ENCODE results near the gene ZNF775. TPM values are rescaled to one million over a fixed set of nuclear protein-coding genes. Genes with fewer than 3 reads are reported as not detected.

ZNF775 gene
- total RNA-seq, 2 experiments from 2014 or later = 3.7 to 4.0 TPM

GRCh38 chr7:150404172-150404804 is 25.2 kb downstream of the ZNF775 start:
- peak overlapping the region; percentile 87 for H3K27ac Mint-ChIP-seq
- DNase-seq = no peak
- no peaks in the 10 kb centered on the region for H3K9me3 Mint-ChIP-seq
- H3K36me3 Mint-ChIP-seq = peaks cover 6% of the 10 kb centered on the region
- H3K4me3 Mint-ChIP-seq = peak overlapping the region; percentile 84
- H3K4me1 Mint-ChIP-seq = peaks cover 60% of the 10 kb centered on the region
- H3K27me3 Mint-ChIP-seq = no peaks in the 10 kb centered on the region

DNA sequence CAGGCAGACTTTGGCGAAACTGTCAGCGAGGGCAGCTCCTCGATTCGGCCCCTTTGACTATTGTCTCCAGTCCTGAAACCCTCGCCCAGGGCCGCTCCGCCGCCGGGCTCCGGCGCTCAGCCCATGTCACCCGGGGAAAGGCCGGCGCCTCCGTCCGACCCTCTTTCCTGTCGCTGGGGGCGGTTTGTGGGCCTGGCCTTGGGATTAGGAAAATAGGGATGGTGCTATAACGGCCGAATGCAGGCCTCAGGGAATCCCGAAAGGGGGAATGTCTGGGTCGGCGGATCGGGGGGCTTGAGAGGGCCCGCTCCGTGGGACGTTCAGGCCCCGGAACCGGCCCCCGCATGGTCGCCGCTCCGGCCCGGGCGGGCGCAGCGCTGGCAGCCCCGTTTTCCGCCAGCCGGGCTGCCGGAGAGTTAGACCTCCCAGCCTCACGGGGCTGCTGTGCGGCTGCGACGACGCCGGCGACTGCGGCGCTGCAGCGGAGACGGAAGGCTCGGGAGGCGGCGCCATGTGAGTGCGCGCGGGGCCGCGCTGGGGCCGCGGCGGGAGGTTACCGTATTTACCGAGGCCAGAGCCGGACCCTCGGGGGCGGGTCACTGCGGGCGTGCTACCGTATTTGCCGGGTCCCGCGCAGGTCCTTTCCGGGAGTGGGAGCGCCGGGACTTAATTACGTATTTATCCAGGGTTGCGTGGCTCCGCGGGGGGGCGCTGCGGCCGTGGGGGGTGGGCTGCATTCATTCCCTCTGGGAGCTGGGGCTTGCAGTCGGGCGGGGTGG is 25.9 kb downstream of the ZNF775 start:
- Mint-ChIP-seq H3K27me3 (no peaks in the 10 kb centered on the region), H3K4me1 (peaks cover 60% of the 10 kb centered on the region), H3K27ac (peak overlapping the region; percentile 90), H3K9me3 (no peaks in the 10 kb centered on the region), H3K4me3 (peak overlapping the region; percentile 84), H3K36me3 (peaks cover 6% of the 10 kb centered on the region)
- peak; percentile 85 for DNase-seq

GRCh38 chr7:150405584-150406311 is 26.6 kb downstream of the ZNF775 start:
- peak; percentile 44 for DNase-seq
- Mint-ChIP-seq H3K27me3 (no peaks in the 10 kb centered on the region), H3K9me3 (no peaks in the 10 kb centered on the region), H3K36me3 (peaks cover 6% of the 10 kb centered on the region), H3K4me1 (peaks cover 54% of the 10 kb centered on the region), H3K27ac (peak overlapping the region; percentile 90), H3K4me3 (peak overlapping the region; percentile 84)

DNA sequence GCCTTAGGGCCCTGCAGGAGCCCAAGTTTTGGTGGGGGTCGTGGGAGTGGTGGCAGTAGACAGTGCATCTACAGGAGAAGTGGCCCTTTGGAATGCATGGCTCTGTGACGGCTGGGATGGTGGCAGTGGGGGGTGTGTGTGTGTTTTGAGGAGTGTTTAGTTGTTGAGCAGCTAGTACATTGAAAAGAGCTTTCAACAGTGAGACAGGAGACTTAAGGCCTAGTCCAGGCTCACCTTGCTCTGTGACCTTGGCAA is 27.1 kb downstream of the ZNF775 start:
- peaks cover 6% of the 10 kb centered on the region for H3K36me3 Mint-ChIP-seq

GRCh38 chr7:150406567-150407421 is 27.7 kb downstream of the ZNF775 start:
- H3K4me3 Mint-ChIP-seq = peak overlapping the region; percentile 84
- H3K27me3 Mint-ChIP-seq = no peaks in the 10 kb centered on the region
- H3K36me3 Mint-ChIP-seq = peaks cover 6% of the 10 kb centered on the region
- H3K4me1 Mint-ChIP-seq = peaks cover 43% of the 10 kb centered on the region
- H3K9me3 Mint-ChIP-seq = no peaks in the 10 kb centered on the region
- H3K27ac Mint-ChIP-seq = peak overlapping the region; percentile 90
- peak; percentile 51 for DNase-seq

More for the DNA sequence above, 27.1 kb downstream of the ZNF775 start:
- Mint-ChIP-seq H3K27me3 (no peaks in the 10 kb centered on the region), H3K4me3 (peak overlapping the region; percentile 84), H3K9me3 (no peaks in the 10 kb centered on the region), H3K4me1 (peaks cover 49% of the 10 kb centered on the region), H3K27ac (peak overlapping the region; percentile 90)
- no peak for DNase-seq

DNA sequence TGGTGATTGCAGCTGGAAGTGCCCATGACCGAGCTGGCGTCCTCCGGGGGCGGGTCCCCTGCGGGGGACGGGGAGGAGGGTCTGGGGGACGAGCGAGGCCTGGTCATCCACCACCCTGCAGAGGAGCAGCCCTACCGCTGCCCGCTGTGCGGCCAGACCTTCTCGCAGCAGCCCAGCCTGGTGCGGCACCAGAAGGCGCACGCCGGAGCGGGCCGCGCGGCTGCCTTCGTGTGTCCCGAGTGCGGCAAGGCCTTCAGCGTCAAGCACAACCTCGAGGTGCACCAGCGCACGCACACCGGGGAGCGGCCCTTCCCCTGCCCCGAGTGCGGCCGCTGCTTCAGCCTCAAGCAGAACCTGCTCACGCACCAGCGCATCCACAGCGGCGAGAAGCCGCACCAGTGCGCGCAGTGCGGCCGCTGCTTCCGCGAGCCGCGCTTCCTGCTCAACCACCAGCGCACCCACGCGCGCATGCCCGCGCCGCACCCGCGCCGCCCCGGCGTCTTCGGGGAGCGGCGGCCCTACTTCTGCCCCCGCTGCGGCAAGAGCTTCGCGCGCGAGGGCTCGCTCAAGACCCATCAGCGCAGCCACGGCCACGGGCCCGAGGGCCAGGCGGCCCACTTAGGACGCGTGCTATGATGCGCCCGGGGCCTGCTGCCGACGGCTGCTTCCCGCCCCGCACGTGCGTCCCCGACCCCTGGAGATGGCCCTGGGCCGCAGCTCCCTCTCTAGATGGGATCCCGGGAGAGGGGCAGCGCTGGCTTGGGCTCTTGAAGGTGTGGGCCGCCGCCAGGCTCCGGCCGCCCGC is 28.7 kb downstream of the ZNF775 start:
- no peaks in the 10 kb centered on the region for H3K9me3 Mint-ChIP-seq
- no peaks in the 10 kb centered on the region for H3K27me3 Mint-ChIP-seq
- H3K4me1 Mint-ChIP-seq = peaks cover 38% of the 10 kb centered on the region
- peaks cover 6% of the 10 kb centered on the region for H3K36me3 Mint-ChIP-seq
- no peak overlapping the region for H3K4me3 Mint-ChIP-seq
- no peak overlapping the region for H3K27ac Mint-ChIP-seq
- no peak for DNase-seq

GRCh38 chr7:150408393-150409299 is 29.5 kb downstream of the ZNF775 start:
- peaks cover 6% of the 10 kb centered on the region for H3K36me3 Mint-ChIP-seq
- no peaks in the 10 kb centered on the region for H3K9me3 Mint-ChIP-seq
- no peak overlapping the region for H3K4me3 Mint-ChIP-seq
- H3K27me3 Mint-ChIP-seq = no peaks in the 10 kb centered on the region
- peaks cover 33% of the 10 kb centered on the region for H3K4me1 Mint-ChIP-seq
- no peak for DNase-seq
- peak overlapping the region; percentile 71 for H3K27ac Mint-ChIP-seq

- Mint-ChIP-seq H3K4me3 (no peak overlapping the region), H3K4me1 (peaks cover 26% of the 10 kb centered on the region), H3K9me3 (no peaks in the 10 kb centered on the region), H3K36me3 (peaks cover 6% of the 10 kb centered on the region), H3K27ac (peak overlapping the region; percentile 71), H3K27me3 (no peaks in the 10 kb centered on the region)
- DNase-seq = no peak
Observed at GRCh38 chr7:150409300-150410030, 30.3 kb downstream of the ZNF775 start.

DNA sequence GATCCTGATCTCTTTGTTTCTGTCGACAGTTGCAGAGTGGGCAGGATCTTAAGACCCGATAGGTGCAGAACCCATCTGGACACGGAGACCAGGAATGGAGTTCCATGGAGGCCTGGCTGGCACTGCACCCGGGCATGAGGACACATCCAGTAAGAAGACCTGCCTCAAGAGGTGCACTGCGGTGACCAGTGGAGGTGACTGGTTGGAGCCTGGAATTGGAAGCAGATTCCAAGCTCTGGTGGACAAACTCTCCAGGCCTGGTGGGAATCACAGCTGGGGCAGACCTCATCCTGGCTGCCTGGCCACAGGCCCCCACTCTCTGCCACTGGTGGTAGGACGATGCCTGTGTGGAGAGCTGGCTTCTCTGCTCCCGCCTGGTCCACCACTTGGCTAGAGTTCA is 31.0 kb downstream of the ZNF775 start:
- peaks cover 6% of the 10 kb centered on the region for H3K36me3 Mint-ChIP-seq

GRCh38 chr7:150410680-150411346 is 31.7 kb downstream of the ZNF775 start:
- Mint-ChIP-seq H3K27me3 (no peaks in the 10 kb centered on the region), H3K4me3 (no peak overlapping the region), H3K9me3 (no peaks in the 10 kb centered on the region), H3K36me3 (peaks cover 6% of the 10 kb centered on the region), H3K27ac (no peak overlapping the region), H3K4me1 (peaks cover 20% of the 10 kb centered on the region)
- no peak for DNase-seq

More for the DNA sequence above, 31.0 kb downstream of the ZNF775 start:
- H3K9me3 Mint-ChIP-seq = no peaks in the 10 kb centered on the region
- peaks cover 24% of the 10 kb centered on the region for H3K4me1 Mint-ChIP-seq
- H3K27me3 Mint-ChIP-seq = no peaks in the 10 kb centered on the region
- H3K4me3 Mint-ChIP-seq = no peak overlapping the region
- DNase-seq = no peak
- H3K27ac Mint-ChIP-seq = no peak overlapping the region

DNA sequence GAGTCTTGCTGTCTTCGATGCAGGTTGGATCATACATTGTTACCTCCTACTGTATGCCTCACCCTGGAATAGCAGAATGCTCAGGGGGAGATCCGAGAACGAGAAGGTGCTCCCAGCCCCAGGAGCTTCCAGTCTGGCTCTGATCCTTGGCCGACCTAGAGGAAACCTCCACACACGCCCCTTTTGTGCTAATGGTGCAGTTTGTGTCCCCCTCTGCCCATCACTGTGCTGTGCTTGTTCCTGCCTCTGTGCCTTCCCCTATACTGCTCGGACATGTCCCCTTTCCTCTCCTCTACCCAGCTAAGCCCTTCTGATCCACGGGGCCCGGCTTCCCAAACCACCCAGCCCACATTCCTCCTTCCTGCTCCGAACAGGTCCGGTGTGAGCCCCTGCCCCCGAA is 32.5 kb downstream of the ZNF775 start:
- H3K9me3 Mint-ChIP-seq = no peaks in the 10 kb centered on the region
- H3K36me3 Mint-ChIP-seq = peaks cover 6% of the 10 kb centered on the region
- peaks cover 12% of the 10 kb centered on the region for H3K4me1 Mint-ChIP-seq
- no peaks in the 10 kb centered on the region for H3K27me3 Mint-ChIP-seq
- no peak overlapping the region for H3K4me3 Mint-ChIP-seq
- DNase-seq = no peak
- peak overlapping the region; percentile 39 for H3K27ac Mint-ChIP-seq

DNA sequence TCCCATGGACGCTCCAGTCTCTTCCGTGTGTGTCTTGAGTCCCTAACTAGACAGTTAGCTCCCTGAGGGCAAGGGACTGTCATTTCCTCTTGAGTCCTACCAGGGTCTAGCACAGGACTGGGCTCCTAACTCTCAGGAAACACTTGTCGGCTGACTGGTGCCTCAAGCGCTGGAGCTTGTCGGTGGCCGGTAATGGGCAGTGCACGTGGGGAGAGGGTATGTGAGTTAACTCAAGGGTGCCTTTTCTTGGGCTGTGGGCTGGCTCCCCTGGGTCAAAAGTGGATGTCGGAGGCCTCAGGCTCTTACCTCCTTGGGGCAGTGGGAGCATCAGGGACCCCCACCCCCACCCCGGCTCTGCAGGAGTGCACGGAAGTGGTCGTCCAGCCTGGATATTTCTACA is 32.9 kb downstream of the ZNF775 start:
- Mint-ChIP-seq H3K9me3 (no peaks in the 10 kb centered on the region), H3K4me1 (peaks cover 8% of the 10 kb centered on the region), H3K27ac (no peak overlapping the region), H3K4me3 (no peak overlapping the region), H3K36me3 (peaks cover 6% of the 10 kb centered on the region), H3K27me3 (no peaks in the 10 kb centered on the region)
- DNase-seq = no peak

Measured in activated naive CD8-positive, alpha-beta T cell treated with anti-CD3 and anti-CD28 coated beads for 36 hours (primary cell).